GM12874 (cell line): ENCODE measurements around the gene CDK1.

Experiments
- CTCF ChIP-seq: IDR thresholded peaks from 2 replicates; pipeline ENCODE4 v1.5.1; 2011; ENCODE audit warnings: low read depth, mild to moderate bottlenecking, control low read depth, low read length, moderate library complexity; ENCODE audit not compliant: insufficient read depth

The CDK1 gene

GRCh38 chr10:60777696-60778213 lies 523 bp upstream of the CDK1 start:
- TF ChIP-seq CTCF: no peak

- no peak for TF ChIP-seq CTCF
Observed at GRCh38 chr10:60778971-60779796, 906 bp downstream of the CDK1 start.

- no peak for TF ChIP-seq CTCF
Observed at GRCh38 chr10:60781661-60782060, 3.4 kb downstream of the CDK1 start.

DNA sequence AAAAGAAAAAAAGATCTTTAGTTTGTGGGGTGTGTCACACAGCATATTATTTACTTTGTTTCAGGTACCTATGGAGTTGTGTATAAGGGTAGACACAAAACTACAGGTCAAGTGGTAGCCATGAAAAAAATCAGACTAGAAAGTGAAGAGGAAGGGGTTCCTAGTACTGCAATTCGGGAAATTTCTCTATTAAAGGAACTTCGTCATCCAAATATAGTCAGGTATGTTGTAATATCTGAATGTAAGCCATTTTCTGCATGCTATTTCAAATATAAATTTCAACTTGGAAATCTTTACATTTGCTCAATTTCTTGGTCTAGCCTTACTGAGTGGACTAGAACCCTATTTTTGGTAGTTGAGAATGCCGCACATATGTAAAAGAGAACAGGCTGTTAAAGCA lies 6.4 kb downstream of the CDK1 start:
- TF ChIP-seq CTCF: no peak

GRCh38 chr10:60788544-60788943 lies 10.3 kb downstream of the CDK1 start:
- TF ChIP-seq CTCF: no peak

GRCh38 chr10:60789340-60789739 lies 11.1 kb downstream of the CDK1 start:
- no peak for TF ChIP-seq CTCF

DNA sequence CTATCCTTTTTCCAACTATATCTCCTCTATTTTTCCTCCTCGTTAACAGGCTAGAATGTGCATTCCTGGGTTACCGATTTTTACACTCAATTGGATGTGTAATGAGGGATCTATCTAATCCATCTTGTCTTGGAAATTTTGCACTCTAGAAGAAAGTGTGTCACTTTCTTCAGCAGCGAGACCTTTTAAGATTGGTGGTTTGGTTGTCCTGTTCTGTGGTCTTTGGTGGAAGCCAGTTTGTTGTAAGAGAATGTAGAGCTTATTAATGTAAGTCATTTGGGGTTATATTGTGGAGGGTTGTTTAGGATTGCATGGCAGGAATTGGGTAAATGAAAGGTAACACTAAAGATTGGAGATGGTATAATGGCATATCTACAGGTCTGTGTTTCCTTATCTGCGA lies 16.7 kb downstream of the CDK1 start:
- TF ChIP-seq CTCF: no peak
